ENCODE data around the gene SERPINA5.
"Not testable (repeated sequence)": the region's sequence is repeated elsewhere in the genome, so short reads cannot be mapped to it uniquely, and the experiment has no call there.

SERPINA5 gene

DNA sequence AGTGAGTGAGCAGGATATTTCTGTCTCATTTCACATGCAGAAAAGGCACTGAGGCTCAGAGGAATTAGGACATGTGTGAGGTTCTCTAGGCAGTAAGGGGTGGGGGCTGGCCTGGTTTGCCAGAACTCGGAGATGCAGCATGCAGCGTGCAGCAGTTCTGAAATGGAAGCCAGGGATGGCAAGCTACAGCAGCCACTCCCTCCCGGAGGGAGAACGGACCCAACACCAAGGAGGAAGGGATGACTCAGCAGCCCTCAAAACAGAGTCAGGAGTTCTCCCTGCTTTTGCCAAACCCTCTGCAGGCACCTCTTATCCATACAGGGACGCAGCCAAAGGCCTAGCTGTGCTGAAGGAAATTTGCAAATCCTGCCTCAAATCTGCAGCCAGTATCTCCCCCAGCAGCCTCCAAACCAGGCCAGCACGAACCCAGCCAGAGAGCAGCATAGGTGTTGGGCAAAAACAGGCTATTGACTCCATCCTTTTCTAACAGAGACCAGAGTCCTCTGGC, 20.7 kb downstream of the SERPINA5 start:
- TF ChIP-seq, protein P1, sequence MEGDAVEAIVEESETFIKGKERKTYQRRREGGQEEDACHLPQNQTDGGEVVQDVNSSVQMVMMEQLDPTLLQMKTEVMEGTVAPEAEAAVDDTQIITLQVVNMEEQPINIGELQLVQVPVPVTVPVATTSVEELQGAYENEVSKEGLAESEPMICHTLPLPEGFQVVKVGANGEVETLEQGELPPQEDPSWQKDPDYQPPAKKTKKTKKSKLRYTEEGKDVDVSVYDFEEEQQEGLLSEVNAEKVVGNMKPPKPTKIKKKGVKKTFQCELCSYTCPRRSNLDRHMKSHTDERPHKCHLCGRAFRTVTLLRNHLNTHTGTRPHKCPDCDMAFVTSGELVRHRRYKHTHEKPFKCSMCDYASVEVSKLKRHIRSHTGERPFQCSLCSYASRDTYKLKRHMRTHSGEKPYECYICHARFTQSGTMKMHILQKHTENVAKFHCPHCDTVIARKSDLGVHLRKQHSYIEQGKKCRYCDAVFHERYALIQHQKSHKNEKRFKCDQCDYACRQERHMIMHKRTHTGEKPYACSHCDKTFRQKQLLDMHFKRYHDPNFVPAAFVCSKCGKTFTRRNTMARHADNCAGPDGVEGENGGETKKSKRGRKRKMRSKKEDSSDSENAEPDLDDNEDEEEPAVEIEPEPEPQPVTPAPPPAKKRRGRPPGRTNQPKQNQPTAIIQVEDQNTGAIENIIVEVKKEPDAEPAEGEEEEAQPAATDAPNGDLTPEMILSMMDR (IDR thresholded peaks at IDR 0.05; ENCODE audit: low read depth, low read length, missing control alignments): no peak
- Histone ChIP-seq H3K27ac (peak overlapping the region; percentile 99), H3K4me3 (ENCODE audit: low read depth, low read length) (no peak overlapping the region), H3K27me3 (replicated peaks) (no peaks in the 10 kb centered on the region), H3K36me3 (replicated peaks) (no peaks in the 10 kb centered on the region)
- in situ Hi-C loops (cut with HindIII; ENCODE audit: low pct_ligation_motif_present, low sequenced_read_pairs): no loop called here
- DNase-seq: peak; percentile 80

DNA sequence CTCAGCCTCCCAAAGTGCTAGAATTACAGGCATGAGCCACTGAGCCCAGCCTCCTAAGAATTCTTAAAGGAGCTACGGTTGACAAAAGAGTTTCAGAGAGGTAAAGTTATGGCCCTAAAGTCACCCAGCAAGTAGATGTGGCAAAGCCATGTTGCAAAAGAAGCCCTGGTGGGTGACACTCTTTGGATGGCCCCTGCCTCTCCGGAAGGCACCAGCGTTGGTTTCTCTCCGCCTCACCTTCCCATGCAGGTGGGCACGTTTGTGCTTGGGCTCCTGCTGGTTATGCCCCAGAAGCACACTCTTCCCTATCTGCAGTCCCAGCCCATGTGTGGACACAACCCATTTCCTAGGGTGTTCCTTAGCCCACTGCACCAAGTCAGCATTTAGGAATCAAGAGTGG, 21.5 kb downstream of the SERPINA5 start:
- Histone ChIP-seq H3K36me3 (replicated peaks) (no peaks in the 10 kb centered on the region), H3K4me3 (ENCODE audit: low read depth, low read length) (no peak overlapping the region), H3K27me3 (replicated peaks) (no peaks in the 10 kb centered on the region), H3K27ac (no peak overlapping the region)
- TF ChIP-seq, protein P1 (IDR thresholded peaks at IDR 0.05; ENCODE audit: low read depth, low read length, missing control alignments): no peak
- in situ Hi-C loops (cut with HindIII; ENCODE audit: low pct_ligation_motif_present, low sequenced_read_pairs): no loop called here
- DNase-seq: no peak

DNA sequence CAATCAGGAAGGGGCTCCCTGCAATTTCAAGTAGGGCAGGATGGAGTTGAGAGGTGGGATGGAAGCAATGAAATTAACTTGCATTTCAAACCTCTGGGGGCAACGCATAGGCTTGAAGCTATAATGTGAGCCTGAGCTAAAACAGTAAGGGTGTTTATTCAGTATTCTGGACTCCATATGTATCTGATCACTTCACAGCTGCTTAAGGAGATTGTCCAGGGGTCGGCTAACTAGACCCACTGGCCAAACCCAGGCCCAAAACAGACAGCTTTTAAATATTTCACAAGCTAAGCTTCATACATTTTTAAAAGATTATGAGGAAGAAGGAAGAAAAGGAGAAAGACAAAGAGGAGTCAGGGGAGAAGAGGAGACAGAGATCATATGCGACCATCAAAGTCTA, 24.1 kb downstream of the SERPINA5 start:
- DNase-seq: no peak
- TF ChIP-seq, protein P1 (IDR thresholded peaks at IDR 0.05; ENCODE audit: low read depth, low read length, missing control alignments): no peak
- in situ Hi-C loops (cut with HindIII; ENCODE audit: low pct_ligation_motif_present, low sequenced_read_pairs): no loop called here
- Histone ChIP-seq H3K4me3 (ENCODE audit: low read depth, low read length) (no peak overlapping the region), H3K27ac (no peak overlapping the region), H3K36me3 (replicated peaks) (no peaks in the 10 kb centered on the region), H3K27me3 (replicated peaks) (no peaks in the 10 kb centered on the region)

DNA sequence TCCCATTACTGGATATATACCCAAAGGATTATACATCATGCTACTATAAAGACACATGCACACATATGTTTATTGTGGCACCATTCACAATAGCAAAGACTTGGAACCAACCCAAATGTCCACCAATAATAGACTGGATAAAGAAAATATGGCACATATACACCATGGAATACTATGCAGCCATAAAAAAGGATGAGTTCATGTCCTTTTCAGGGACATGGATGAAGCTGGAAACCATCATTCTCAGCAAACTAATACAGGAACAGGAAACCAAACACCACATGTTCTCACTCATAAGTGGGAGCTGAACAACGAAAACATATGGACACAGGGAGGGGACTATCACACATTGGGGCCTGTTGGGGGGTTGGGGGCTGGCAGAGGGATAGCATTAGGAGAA, 27.7 kb downstream of the SERPINA5 start:
- H3K4me3 ChIP-seq (ENCODE audit: low read depth, low read length); H3K27ac ChIP-seq; H3K27me3 ChIP-seq (replicated peaks); H3K36me3 ChIP-seq (replicated peaks); in situ Hi-C loops (cut with HindIII; ENCODE audit: low pct_ligation_motif_present, low sequenced_read_pairs); DNase-seq: not testable (repeated sequence)

DNA sequence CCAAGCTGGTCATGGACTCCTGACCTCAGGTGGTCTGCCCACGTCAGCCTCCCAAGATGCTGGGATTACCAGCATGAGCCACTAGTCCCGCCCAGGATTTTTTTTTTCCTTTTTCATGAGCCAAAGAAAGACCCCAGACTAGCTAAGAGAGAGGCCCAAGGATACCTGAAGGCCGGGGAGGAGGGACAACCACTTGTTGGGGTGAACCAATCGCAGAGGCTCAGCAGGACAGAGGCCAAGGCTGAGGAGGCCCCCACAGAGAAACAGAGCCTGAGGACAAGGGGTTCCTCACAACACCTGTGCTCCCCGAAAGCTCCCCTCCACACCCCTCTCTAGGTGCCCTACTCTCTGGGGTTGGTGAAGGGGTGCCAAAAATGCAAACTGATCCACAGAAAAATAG, 30.0 kb downstream of the SERPINA5 start:
- TF ChIP-seq, protein P1 (IDR thresholded peaks at IDR 0.05; ENCODE audit: low read depth, low read length, missing control alignments): no peak
- H3K36me3 ChIP-seq (replicated peaks): no peaks in the 10 kb centered on the region
- no peak overlapping the region for H3K4me3 ChIP-seq (ENCODE audit: low read depth, low read length)
- H3K27me3 ChIP-seq (replicated peaks): no peaks in the 10 kb centered on the region
- in situ Hi-C loops (cut with HindIII; ENCODE audit: low pct_ligation_motif_present, low sequenced_read_pairs): no loop called here
- no peak overlapping the region for H3K27ac ChIP-seq
- DNase-seq: no peak

DNA sequence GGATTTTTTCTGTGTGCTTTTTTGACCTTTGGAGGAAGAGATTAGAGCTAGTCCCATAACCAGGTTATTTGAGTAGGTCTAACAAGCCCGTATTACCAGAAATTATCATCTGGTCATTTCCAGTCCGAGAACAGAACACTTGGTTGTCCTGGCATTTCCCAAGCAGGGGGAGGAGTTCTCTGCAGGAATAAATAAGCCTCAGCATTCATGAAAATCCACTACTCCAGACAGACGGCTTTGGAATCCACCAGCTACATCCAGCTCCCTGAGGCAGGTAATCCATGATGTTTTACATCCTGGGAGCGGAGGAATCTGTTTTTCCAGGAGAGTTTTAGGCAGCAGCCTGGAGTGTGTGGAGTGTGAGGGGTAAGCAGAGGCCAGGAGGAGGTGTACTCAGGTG, 30.9 kb downstream of the SERPINA5 start, which contains the start of gene SERPINA3:
Gene SERPINA3, plus strand, starts transcription at position 218 of the 400 bp plus-strand sequence. CDS start 2,051 bp downstream, outside the sequence.
- Histone ChIP-seq H3K27ac (no peak within 1 kb of the TSS), H3K36me3 (replicated peaks) (no peaks in the 10 kb centered on the region), H3K27me3 (replicated peaks) (no peaks in the 10 kb centered on the region), H3K4me3 (ENCODE audit: low read depth, low read length) (no peak within 1 kb of the TSS)
- no peak for DNase-seq
- in situ Hi-C loops (cut with HindIII; ENCODE audit: low pct_ligation_motif_present, low sequenced_read_pairs): no loop called here
- TF ChIP-seq, protein P1 (IDR thresholded peaks at IDR 0.05; ENCODE audit: low read depth, low read length, missing control alignments): no peak
